RWPE1 (cell line): ENCODE measurements around the gene PRR20D.
"Not testable (repeated sequence)": the region's sequence is repeated elsewhere in the genome, so short reads cannot be mapped to it uniquely, and the experiment has no call there.

ENCODE experiments used
- CTCF ChIA-PET: fragments of 350-600 bp; sonication (Branson Sonifier 250); formaldehyde crosslinking; extraction: SDS; loops from one replicate; lab custom pipeline; 2021; lab: Yijun Ruan, JAX
- POLR2A ChIA-PET: fragments of 400-600 bp; formaldehyde crosslinking; extraction: SDS; loops from one replicate; lab custom pipeline; 2020; ENCODE audit warnings: antibody characterized with exemption; ENCODE audit not compliant: low non-redundant PET; lab: Yijun Ruan, JAX
- DNase-seq: peaks from one replicate; pipeline ENCODE4 v3.0.0; 2012; ENCODE audit warnings: low spot score
- H3K27ac ChIP-seq: fragments of 450-650 bp; 2 replicates; pipeline ENCODE4 v1.5.1; 2017
- CTCF ChIP-seq: fragments of 450-650 bp; conservative IDR thresholded peaks from 2 replicates; pipeline ENCODE4 v1.5.1; 2017; ENCODE audit warnings: low read depth, mild to moderate bottlenecking

Gene PRR20D

GRCh38 chr13:57148106-57148505 lies 12.3 kb upstream of the PRR20D start:
- H3K27ac ChIP-seq, POLR2A ChIA-PET, CTCF ChIA-PET, DNase-seq: not testable (repeated sequence)

- H3K27ac ChIP-seq, CTCF ChIA-PET, POLR2A ChIA-PET, DNase-seq: not testable (repeated sequence)
These were observed 6.7 kb upstream of the PRR20D start, which contains the start of gene PRR20C for GRCh38 chr13:57153761-57154160. TSS of gene PRR20C (plus strand) at chr13:57154061. CDS start at chr13:57154448, 387 bp downstream.

GRCh38 chr13:57166897-57167296 lies 6.5 kb downstream of the PRR20D start, which contains the start of gene PRR20E:
TSS of gene PRR20E (plus strand) at chr13:57167197. CDS start at chr13:57167584, 387 bp downstream.
- CTCF ChIA-PET, H3K27ac ChIP-seq, DNase-seq, POLR2A ChIA-PET: not testable (repeated sequence)

GRCh38 chr13:57191667-57192066 lies 31.2 kb downstream of the PRR20D start:
- no peak for DNase-seq
- TF ChIP-seq CTCF = no peak
- CTCF ChIA-PET = no interaction called here
- no peak overlapping the region for H3K27ac ChIP-seq
- POLR2A ChIA-PET = no interaction called here

- no peak for TF ChIP-seq CTCF
- DNase-seq = no peak
- ChIA-PET CTCF (no interaction called here), POLR2A (no interaction called here)
- H3K27ac ChIP-seq = no peak overlapping the region
These were observed 52.6 kb downstream of the PRR20D start for GRCh38 chr13:57212989-57213388.
